Glomerular visceral epithelial cell (primary cell): ENCODE measurements around the gene DISC1.

ENCODE experiments used
- DNase-seq: peaks from one replicate; pipeline ENCODE4 v3.0.0-alpha.2; 2016; ENCODE audit errors: extremely low spot score

The DISC1 gene

DNA sequence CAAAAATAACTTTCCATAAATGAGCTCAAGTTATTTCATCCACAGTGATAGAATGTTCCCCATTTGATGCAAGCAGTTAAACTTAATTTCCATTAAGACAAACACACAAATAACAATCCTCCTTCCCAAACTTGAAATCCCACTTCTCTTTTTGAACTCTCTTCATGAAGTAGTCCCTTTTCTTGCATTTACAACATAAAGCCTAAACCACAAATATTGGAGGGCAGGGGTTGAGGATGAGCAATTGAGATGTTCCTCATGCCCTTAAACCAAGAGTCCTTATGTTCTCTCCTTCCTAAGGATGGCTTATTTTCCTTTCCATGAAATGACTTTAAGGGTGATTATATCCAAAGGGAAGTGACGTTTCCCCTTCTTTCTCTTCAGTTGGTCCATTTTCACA is 228.8 kb downstream of the DISC1 start:
- no peak for DNase-seq

DNA sequence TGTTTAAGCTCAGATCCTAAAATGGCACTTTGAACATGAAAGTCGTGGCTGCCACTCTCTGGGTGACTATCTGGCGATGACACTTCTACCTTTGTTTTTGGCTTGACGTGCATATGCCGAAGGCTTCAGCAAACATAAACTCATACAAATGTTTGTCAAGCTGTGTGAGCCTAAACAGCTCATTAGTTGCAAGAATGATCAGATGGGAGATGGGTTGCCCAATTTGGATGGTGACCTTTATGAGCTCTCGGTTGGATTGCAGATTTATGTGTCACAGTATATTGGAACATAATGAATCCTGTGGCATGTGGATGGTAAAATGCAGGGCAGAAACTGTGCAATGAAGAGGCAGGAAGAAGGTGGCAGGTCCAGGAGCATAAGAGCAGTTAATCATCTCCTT is 229.3 kb downstream of the DISC1 start:
- no peak for DNase-seq

DNA sequence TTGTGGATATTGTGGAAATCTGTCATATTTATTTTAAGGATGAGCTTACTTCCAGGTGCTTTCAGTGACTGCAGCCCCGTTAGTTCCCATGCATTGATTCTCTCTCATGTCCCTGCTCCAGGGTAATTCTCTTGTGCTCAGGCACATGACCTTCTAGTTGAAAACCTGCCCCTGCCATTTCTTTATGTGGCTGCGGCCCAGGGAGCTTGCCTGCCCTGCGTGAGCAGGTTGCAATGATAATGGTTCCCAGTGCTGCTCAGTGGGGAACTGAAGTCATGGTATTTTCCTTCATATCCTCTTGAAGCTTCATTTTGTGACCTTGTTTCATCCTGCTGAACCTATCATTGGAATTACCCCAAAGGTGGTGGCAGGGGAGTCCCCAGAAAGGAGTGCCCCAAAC is 229.8 kb downstream of the DISC1 start:
- no peak for DNase-seq

- no peak for DNase-seq
Measured at GRCh38 chr1:231856894-231857293, 230.3 kb downstream of the DISC1 start.

DNA sequence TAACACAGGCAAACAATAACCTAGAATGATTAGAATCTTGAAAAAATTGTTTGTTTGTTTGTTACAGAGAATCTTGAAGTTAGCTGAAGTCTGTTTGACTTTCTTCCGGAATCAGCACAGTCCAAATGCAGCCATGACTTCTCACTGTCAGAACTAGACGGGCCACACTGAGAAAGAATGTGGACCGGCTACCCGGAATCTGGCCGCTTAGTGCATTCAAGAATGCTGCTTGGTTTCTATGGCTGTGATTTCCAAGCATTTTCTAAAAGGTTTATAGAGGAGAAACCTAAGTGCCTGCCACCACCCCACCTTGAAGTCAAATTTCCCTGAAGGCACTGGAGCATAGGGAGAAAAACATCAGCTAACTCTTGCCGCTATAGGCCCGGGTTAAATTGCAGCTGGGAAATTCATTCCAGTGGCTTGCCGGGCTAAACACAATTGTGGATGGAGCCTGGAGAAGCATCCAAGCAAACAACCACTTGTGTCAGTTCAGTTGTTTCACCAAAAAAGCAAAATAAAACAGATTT is 231.1 kb downstream of the DISC1 start:
- DNase-seq = no peak

DNA sequence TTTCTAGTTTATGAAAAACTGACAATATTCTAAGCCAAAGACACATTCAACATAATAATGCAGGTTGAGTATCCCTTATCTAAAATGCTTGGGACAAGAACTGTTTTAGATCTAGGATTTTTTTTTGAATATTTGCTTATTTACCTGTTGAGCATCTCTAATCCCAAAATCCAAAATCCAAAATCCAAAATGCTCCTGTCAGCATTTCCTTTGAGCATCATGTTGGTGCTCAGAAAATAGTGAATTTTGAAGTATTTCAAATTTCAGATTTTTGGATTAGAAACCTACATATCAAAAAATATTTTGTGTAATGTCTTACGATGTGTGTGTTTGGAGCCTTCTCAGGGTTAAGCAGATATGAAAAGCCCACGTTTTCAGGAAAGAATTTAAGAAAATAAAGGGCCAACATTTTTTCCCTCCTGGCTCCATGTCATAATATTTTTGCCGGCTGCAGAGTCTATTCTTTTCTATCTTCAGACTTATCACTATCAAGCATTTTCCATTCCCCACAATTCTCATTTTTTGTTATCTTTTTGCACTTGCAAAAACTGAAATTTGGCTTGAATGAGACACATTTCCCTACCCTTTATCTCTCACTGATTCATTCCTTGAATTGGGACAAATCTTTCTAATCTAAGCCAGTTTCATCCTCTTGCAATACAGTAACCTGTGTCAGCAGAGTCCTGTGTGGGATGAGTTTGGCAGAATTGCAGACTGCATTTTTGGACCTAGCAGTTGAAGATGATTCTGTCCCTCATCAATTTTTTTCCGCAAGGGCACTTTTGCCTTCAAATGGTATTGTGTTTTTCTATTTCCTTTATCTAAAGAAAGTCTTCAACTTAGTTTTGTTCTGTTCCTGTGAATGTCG is 233.9 kb downstream of the DISC1 start:
- no peak for DNase-seq

DNA sequence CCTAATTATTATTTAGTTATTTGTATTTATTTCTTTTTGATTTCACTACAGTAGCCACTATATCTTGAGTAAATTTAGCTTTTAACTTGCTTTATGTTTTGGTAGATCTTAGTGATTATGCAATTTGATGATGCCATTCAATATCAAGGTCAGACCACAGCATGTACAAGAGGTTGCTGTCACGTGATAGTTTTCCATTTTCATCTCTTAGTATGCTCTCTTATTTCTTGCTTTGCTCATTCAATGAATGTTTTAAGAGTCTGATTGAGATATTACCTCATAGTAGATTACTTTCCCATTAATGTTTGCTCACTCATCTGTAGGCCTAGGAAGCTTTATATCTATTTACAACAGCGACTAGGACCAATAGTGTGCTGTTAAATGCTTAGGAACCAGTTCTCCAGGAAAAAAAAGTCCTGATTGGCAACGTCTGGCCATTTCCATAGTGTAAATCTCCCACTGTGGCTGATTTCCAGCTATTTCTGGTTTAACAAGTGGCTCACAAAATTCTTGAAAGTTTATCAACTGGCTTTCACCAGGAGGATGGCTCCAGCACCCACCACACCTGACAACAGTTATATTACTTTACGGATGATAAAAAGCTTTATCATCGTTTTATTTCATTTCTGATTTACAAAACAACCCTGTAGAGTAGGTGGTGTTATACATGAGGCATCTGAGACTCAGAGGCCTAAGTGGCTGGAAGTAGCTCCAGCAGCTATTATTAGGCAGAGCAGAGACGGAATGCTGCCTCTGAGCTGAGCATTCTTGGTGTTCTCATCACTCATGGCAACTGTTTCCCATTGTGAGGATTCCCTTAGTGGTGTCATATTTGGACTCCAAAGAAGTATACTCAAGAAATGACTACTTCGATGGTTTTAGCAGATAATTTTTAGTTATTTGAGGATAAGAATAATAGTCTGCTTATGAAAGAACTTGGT is 235.2 kb downstream of the DISC1 start:
- DNase-seq = no peak

- no peak for DNase-seq
Measured at GRCh38 chr1:231862611-231863010, 236.0 kb downstream of the DISC1 start.

DNA sequence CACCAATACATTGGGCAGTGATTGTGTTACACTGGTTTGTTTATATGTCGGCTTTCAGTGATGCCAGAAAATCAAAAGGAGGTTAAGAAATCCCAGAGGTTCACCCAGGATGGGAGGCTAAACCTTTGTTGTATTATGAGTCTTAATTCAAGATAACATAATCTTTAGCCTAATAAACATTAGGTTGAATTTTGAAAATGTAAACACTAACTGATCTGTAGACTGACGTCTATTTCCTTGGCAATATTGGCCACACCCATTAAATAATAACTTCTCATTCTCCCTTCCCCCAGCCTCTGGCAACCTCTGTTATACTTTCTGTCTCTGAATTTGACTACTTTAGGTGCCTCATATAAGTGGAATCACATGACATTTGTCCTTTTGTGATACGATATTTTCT is 238.7 kb downstream of the DISC1 start:
- no peak for DNase-seq

GRCh38 chr1:231866392-231867331 is 240.1 kb downstream of the DISC1 start:
- peak; percentile 60 for DNase-seq

DNA sequence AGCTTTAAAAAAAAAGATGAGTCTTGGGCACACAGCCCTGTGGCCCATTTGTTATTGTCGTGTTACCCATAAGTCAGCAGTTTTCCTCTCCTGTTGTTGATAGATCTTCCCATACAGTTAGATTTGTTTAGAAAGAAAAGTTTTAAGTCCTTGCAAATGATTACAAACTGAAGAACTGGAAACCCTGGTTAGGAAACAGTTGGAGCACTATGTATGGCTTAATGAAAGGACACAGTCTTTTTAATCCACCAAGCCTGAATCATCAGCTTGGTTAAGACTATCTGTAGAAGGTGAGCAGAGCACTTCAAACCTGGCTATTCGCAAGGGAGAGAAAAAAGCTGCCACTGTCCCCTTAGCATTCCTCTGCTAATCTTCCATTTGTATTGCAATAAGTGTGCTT is 241.0 kb downstream of the DISC1 start:
- no peak for DNase-seq

DNA sequence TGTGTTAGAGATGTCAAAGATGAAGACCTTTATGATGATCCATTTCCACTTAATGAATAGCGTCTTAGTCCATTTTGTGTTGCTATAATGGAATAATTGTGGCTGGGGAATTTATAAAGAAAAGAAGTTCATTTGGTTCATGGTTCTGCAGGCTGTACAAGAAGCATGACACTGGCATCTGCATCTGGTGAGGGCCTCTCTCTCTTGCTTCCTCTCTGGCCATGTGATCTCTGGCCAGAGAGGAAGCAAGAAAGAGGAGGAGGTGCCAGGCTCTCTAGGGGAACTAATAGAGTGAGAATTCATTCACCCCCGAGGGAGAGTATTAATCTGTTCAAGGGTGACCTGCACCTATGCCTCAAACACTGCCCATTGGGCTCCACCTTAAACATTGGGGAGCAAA is 242.8 kb downstream of the DISC1 start:
- DNase-seq = no peak

GRCh38 chr1:231871471-231871870 is 244.9 kb downstream of the DISC1 start:
- DNase-seq = no peak

GRCh38 chr1:231871878-231872277 is 245.3 kb downstream of the DISC1 start:
- peak; percentile 49 for DNase-seq

DNA sequence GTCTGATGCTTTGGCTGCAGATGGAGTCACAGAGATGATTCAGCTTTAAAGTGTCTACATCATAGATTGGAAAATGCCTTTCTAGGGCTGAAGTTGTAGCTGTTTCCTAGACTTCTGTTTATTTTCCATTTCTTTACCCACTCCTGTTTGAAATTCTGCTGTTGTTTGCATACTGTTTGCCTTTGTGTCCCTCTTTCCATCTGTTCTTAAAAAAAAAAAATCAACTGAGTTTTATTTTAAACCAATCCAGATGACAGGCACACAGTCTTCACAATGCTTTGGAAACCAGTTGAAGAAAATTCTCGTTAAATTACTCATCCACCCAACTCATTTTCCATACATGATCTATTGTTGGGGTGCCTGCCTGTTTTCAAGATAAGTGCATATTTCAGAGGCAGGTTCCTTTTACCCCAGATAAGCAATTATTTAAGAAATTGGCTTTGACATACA is 245.9 kb downstream of the DISC1 start:
- DNase-seq = no peak

DNA sequence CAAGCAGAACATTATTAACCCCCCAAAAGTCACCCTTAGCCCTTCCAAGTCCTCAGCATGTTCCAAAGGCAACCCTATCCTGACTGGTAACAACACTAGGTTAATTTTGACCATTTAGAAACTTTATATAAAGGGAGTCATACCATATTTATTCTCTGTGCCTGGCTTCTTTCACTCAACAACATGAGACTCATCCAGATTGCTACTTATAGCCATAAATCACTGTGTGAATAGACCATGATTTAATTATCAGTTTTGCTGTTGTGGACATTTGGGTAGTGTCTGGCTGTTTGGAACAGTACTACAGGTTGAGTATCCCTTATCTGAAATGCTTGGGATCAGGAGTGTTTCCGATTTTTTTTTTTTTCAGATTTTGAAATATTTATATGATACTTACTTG is 252.1 kb downstream of the DISC1 start:
- no peak for DNase-seq

DNA sequence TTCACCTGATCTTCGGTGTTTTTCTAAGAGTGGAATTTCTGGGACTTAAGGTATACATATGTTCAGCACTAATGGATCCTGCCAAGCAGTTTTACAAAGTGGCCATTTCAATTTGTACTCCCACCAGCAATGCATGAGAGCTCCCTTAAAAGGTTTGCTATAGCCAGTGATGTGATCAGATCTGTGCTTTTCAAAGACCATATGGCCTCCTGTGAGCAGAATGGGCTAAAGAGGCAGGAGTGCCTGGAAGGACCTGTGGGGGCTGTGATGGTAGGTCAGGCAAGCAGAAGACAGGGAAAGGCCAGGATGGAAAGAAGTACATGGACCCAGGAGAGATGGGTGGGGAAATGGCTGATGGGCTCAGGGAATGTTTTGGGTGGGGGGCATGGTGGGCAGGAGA is 252.7 kb downstream of the DISC1 start:
- DNase-seq = no peak

- DNase-seq = no peak
Measured at GRCh38 chr1:231882333-231882732, 255.7 kb downstream of the DISC1 start.

DNA sequence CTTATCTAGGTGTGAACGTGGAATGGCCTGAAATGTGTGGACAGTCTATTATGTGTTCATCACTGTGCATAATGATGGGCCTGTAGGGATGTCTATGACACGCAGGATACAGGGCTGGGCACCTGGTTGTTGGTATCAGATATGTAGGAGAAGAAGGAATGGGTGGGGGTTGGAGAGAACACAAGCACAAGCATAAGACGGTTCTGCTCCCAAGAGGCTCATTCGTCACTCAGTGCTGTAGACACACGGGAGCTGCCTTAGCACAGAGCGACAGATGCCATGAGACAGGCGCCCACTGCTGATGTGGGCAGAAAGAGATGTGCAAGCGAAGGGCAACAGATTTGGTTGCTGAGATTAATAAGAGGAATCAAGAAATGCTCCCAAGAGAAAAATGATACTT is 256.2 kb downstream of the DISC1 start:
- DNase-seq = no peak

DNA sequence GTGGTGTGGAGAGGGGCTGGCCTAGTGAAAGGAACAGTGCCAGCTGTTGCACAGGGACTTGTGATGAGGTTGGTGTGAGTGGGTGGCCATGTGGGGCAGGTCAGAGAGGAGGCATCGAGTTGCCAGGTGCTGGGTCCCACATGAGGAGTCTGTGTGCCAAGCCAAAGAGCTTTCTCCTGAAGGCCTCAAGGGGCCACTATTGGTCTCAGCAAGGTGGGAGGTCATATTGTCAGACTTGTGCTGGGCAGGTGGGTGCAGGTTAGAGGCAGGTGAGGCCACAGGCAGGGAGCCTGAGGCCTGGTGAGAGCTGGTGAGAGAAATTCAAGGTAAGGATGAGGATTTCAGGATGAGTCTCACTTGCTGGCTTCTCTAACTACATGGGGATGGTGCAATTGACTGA is 256.8 kb downstream of the DISC1 start:
- no peak for DNase-seq

- DNase-seq = peak; percentile 52
Measured at GRCh38 chr1:231885209-231885854, 258.7 kb downstream of the DISC1 start.
